IMR-90 (cell line): ENCODE results near the gene PUM2. TPM values are rescaled to one million over a fixed set of nuclear protein-coding genes. Genes with fewer than 3 reads are reported as not detected.
A peak's percentile ranks its signal among the peaks of the same experiment; 100 is the strongest.

Source experiments
- ATAC-seq: fragments of 200-7000 bp; cut with Tn5 transposase; 2 replicates; pipeline ENCODE4 v1.9.1; 2020; ENCODE audit warnings: low read depth, mild to moderate bottlenecking, moderate library complexity
- BruUV-seq: library from RNA; stranded (reverse); fragments of 400-500 nt; replicated peaks from 2 replicates; lab custom pipeline; 2021; lab: Mats Ljungman, UMichigan
- CTCF ChIA-PET: fragments of 300-600 bp; formaldehyde crosslinking; extraction: SDS; loops from one replicate; lab custom pipeline; 2021; ENCODE audit warnings: antibody characterized with exemption; lab: Yijun Ruan, JAX
- POLR2A ChIA-PET: fragments of 300-600 bp; sonication (Branson Sonifier 250); formaldehyde crosslinking; loops from one replicate; lab custom pipeline; 2022; ENCODE audit warnings: antibody characterized with exemption; ENCODE audit not compliant: unreplicated experiment; lab: Charles Lee
- DNase-seq: peaks from one replicate; pipeline ENCODE4 v3.0.0; 2013
- H2AFZ ChIP-seq: replicated peaks from 2 replicates; pipeline ENCODE3; 2013; ENCODE audit warnings: low read length, mild to moderate bottlenecking; ENCODE audit not compliant: poor library complexity
- H2AK5ac ChIP-seq: 2 replicates; pipeline ENCODE4 v1.6.1; 2013; ENCODE audit warnings: low read depth, low read length, inconsistent platforms
- H2AK9ac ChIP-seq: replicated peaks from 2 replicates; pipeline ENCODE3; 2013; ENCODE audit warnings: mild to moderate bottlenecking, low read depth, low read length, moderate library complexity; ENCODE audit not compliant: poor library complexity
- H2BK120ac ChIP-seq: 2 replicates; pipeline ENCODE4 v1.6.1; 2013; ENCODE audit warnings: low read depth, low read length, inconsistent platforms
- H2BK15ac ChIP-seq: 3 replicates; pipeline ENCODE4 v1.6.1; 2013; ENCODE audit warnings: low read depth, low read length, inconsistent platforms
- H2BK20ac ChIP-seq: 2 replicates; pipeline ENCODE4 v1.6.1; 2013; ENCODE audit warnings: low read depth, mild to moderate bottlenecking, inconsistent platforms, low read length, moderate library complexity
- H2BK5ac ChIP-seq: 2 replicates; pipeline ENCODE4 v1.6.1; 2013; ENCODE audit warnings: mild to moderate bottlenecking, low read depth, low read length, inconsistent platforms; ENCODE audit not compliant: poor library complexity, severe bottlenecking
- H3K14ac ChIP-seq: replicated peaks from 2 replicates; pipeline ENCODE4 v1.6.1; 2013; ENCODE audit warnings: low read depth, low read length, inconsistent platforms
- H3K18ac ChIP-seq: 2 replicates; pipeline ENCODE4 v1.6.1; 2013; ENCODE audit warnings: low read depth, low read length, control low read depth
- H3K23ac ChIP-seq: 2 replicates; pipeline ENCODE4 v1.6.1; 2013; ENCODE audit warnings: low read depth, low read length, inconsistent platforms
- H3K27ac ChIP-seq: 2 replicates; pipeline ENCODE4 v1.5.1; 2013; ENCODE audit warnings: mild to moderate bottlenecking, control low read depth, low read length; ENCODE audit not compliant: insufficient read depth
- H3K27me3 ChIP-seq: 2 replicates; pipeline ENCODE4 v1.6.1; 2013; ENCODE audit warnings: low read length; ENCODE audit not compliant: control insufficient read depth, insufficient read depth
- H3K36me3 ChIP-seq: 2 replicates; pipeline ENCODE4 v1.6.1; 2013; ENCODE audit warnings: low read length, mixed read lengths; ENCODE audit not compliant: control insufficient read depth, insufficient read depth
- H3K4ac ChIP-seq: 2 replicates; pipeline ENCODE4 v1.6.1; 2013; ENCODE audit warnings: low read depth, low read length, inconsistent platforms
- H3K4me1 ChIP-seq: 2 replicates; pipeline ENCODE4 v1.6.1; 2013; ENCODE audit warnings: low read length, mixed read lengths; ENCODE audit not compliant: control insufficient read depth, insufficient read depth
- H3K4me2 ChIP-seq: 2 replicates; pipeline ENCODE4 v1.6.1; 2013; ENCODE audit warnings: low read depth, mild to moderate bottlenecking, control low read depth, low read length, moderate library complexity
- H3K4me3 ChIP-seq: 2 replicates; pipeline ENCODE4 v1.5.1; 2013; ENCODE audit warnings: low read depth, mild to moderate bottlenecking, control low read depth, low read length, moderate library complexity; ENCODE audit not compliant: insufficient read depth
- H3K56ac ChIP-seq: 2 replicates; pipeline ENCODE4 v1.6.1; 2013; ENCODE audit warnings: low read length, inconsistent platforms; ENCODE audit not compliant: insufficient read depth; ENCODE audit errors: extremely low read depth
- H3K79me1 ChIP-seq, 2 experiments: 2 replicates each; pipeline ENCODE4 v1.6.1; 2013; ENCODE audit warnings: low read length in 2 of 2, inconsistent platforms in 1 of 2, low read depth in 1 of 2
- H3K9ac ChIP-seq: 2 replicates; pipeline ENCODE4 v1.6.1; 2013; ENCODE audit warnings: low read depth, low read length, control low read depth
- H3K9me1 ChIP-seq: 2 replicates; pipeline ENCODE4 v1.6.1; 2013; ENCODE audit warnings: low read length, inconsistent platforms; ENCODE audit not compliant: insufficient read depth
- H3K9me3 ChIP-seq: 2 replicates; pipeline ENCODE4 v1.6.1; 2013; ENCODE audit warnings: low read length; ENCODE audit not compliant: control insufficient read depth, insufficient read depth
- H4K20me1 ChIP-seq: 2 replicates; pipeline ENCODE4 v1.6.1; 2013; ENCODE audit warnings: low read length, inconsistent platforms; ENCODE audit not compliant: insufficient read depth
- H4K5ac ChIP-seq: 2 replicates; pipeline ENCODE4 v1.6.1; 2013; ENCODE audit warnings: mild to moderate bottlenecking, low read depth, low read length, control low read depth
- H4K8ac ChIP-seq, 2 experiments: 2 replicates each; pipeline ENCODE4 v1.6.1; 2013; ENCODE audit warnings: low read depth in 2 of 2, low read length in 2 of 2, control low read depth in 1 of 2, inconsistent platforms in 1 of 2
- H4K91ac ChIP-seq: 2 replicates; pipeline ENCODE4 v1.6.1; 2013; ENCODE audit warnings: low read depth, low read length, inconsistent platforms; ENCODE audit not compliant: insufficient read depth
- BHLHE40 ChIP-seq: fragments of 150-350 bp; IDR thresholded peaks from 2 replicates; pipeline ENCODE4 v1.6.1; 2016; ENCODE audit warnings: mild to moderate bottlenecking, low read depth, low read length
- CHD1 ChIP-seq: IDR thresholded peaks from 2 replicates; pipeline ENCODE4 v1.6.1; 2012; ENCODE audit warnings: low read depth, low read length, improper control_type of control experiment
- POLR2A ChIP-seq: IDR thresholded peaks from 2 replicates; pipeline ENCODE4 v1.6.1; 2012; ENCODE audit warnings: mild to moderate bottlenecking, low read depth, low read length
- WGBS, 2 experiments: methylation state at CpG; one replicate each; pipeline versions ENCODE4 v1.1.5 to v1.1.7; 2013; ENCODE audit warnings: missing lambda C conversion rate in 2 of 2; ENCODE audit not compliant: insufficient read length in 1 of 2; ENCODE audit errors: extremely low coverage in 2 of 2; 5-methylcytosine and 5-hydroxymethylcytosine counted together
- dilution Hi-C: fragments of 300-500 bp; cut with HindIII; formaldehyde crosslinking; loops from one replicate; pipeline ENCODE4 v1.14.3; 2018; ENCODE audit warnings: low sequenced_read_pairs; ENCODE audit not compliant: unreplicated experiment
- in situ Hi-C: fragments of 300-500 bp; cut with MboI; formaldehyde crosslinking; loops from 3 replicates; pipeline ENCODE4 v1.14.3; 2019; ENCODE audit warnings: low sequenced_read_pairs, inconsistent platforms, mixed read lengths
- intact Hi-C: fragments of 100-400 bp; cut with micrococcal nuclease; formaldehyde crosslinking; loops from 2 replicates; pipeline ENCODE4 v1.10.0; 2022
- polyA plus RNA-seq, 3 experiments: library from polyadenylated mRNA; depleted of rRNA; stranded (reverse); fragments of >200 nt; gene quantifications; 2 replicates each; pipeline ENCODE4 v1.2.3, GENCODE V29; 2012; ENCODE audit warnings: low replicate concordance in 1 of 3
- total RNA-seq: library from RNA; depleted of rRNA; stranded (reverse); fragments of >200 nt; gene quantifications from 2 replicates; pipeline ENCODE4 v1.2.3, GENCODE V29; 2012
- TF ChIP-seq, protein P1 (sequence below): fragments of 150-350 bp; IDR thresholded peaks from 2 replicates; pipeline ENCODE4 v1.6.1; 2017; ENCODE audit warnings: mild to moderate bottlenecking, antibody characterized with exemption, low read length, low read depth

PUM2 gene
- total and polyA plus RNA-seq, 2 of the 4 experiments (the other 2 are of a cell fraction), result 18.8 to 38.4 TPM

DNA sequence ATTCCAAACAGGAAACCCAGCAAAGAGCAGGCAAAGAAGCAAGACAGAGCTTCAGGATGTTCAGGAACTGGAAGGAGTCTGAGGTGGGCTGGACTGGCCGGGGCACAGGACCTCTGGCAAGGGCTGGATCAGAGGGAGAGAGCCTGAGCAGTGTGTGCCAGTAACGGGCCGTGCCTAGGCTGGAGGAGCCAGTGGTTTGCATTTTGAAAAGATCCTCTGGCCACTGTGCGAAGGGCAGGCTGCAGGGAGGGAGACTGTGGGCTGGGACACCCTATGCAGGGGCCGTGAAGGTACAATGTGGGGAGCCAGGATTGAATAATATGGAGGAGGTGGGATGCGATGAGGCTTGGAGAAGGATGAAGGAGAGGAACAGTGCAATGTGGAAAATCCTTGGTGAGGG lies 119.5 kb downstream of the PUM2 start:
- Histone ChIP-seq H4K8ac (no peak overlapping the region), H3K23ac (no peak overlapping the region), H3K9ac (no peak overlapping the region), H2BK5ac (no peak overlapping the region), H3K27me3 (no peaks in the 10 kb centered on the region), H4K91ac (no peak overlapping the region), H3K14ac (no peak overlapping the region), H2AK5ac (no peak overlapping the region), H3K4ac (no peak overlapping the region), H3K56ac (no peak overlapping the region), H3K27ac (no peak overlapping the region), H2BK120ac (no peak overlapping the region), H3K9me3 (0 out of 2 replicates have a peak, but pooled peaks cover 2% of the 10 kb centered on the region), H3K18ac (no peak overlapping the region), H3K9me1 (peaks cover 6% of the 10 kb centered on the region; the same call in 1 of the 2 replicates), H4K5ac (no peak overlapping the region), H2BK15ac (no peak overlapping the region), H2AFZ (peak overlapping the region; percentile 72), H3K36me3 (no peaks in the 10 kb centered on the region), H3K4me2 (no peak overlapping the region), H4K20me1 (no peaks in the 10 kb centered on the region), H3K79me1 (no peaks in the 10 kb centered on the region), H2AK9ac (peak overlapping the region; percentile 15), H2BK20ac (no peak overlapping the region), H3K4me1 (no peaks in the 10 kb centered on the region), H3K4me3 (no peak overlapping the region)
- no TSS peak for BruUV-seq
- ChIA-PET CTCF (no interaction called here), POLR2A (no interaction called here)
- ATAC-seq (no peak), DNase-seq (no peak)
- intact Hi-C loops (no loop called here), dilution Hi-C loops (no loop called here), in situ Hi-C loops (no loop called here)
- no CpG with 5 or more reads among the region's 6 CpGs for WGBS, 2 experiments
- TF ChIP-seq, protein P1, sequence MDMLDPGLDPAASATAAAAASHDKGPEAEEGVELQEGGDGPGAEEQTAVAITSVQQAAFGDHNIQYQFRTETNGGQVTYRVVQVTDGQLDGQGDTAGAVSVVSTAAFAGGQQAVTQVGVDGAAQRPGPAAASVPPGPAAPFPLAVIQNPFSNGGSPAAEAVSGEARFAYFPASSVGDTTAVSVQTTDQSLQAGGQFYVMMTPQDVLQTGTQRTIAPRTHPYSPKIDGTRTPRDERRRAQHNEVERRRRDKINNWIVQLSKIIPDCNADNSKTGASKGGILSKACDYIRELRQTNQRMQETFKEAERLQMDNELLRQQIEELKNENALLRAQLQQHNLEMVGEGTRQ, result no peak
- TF ChIP-seq BHLHE40 (no peak), POLR2A (no peak), CHD1 (no peak)
